GM12875 (cell line): ENCODE measurements around the gene UBXN6.

Source experiments
- H3K4me3 ChIP-seq: one replicate; pipeline ENCODE4 v1.5.1; 2011; ENCODE audit warnings: low read depth, low read length, control low read depth
- TF ChIP-seq, protein P1 (sequence below): IDR thresholded peaks from 2 replicates; pipeline ENCODE4 v1.5.1; 2011; ENCODE audit warnings: low read depth, mild to moderate bottlenecking, control low read depth, inconsistent platforms, low read length, moderate library complexity, borderline replicate concordance; ENCODE audit not compliant: insufficient read depth

Gene UBXN6

DNA sequence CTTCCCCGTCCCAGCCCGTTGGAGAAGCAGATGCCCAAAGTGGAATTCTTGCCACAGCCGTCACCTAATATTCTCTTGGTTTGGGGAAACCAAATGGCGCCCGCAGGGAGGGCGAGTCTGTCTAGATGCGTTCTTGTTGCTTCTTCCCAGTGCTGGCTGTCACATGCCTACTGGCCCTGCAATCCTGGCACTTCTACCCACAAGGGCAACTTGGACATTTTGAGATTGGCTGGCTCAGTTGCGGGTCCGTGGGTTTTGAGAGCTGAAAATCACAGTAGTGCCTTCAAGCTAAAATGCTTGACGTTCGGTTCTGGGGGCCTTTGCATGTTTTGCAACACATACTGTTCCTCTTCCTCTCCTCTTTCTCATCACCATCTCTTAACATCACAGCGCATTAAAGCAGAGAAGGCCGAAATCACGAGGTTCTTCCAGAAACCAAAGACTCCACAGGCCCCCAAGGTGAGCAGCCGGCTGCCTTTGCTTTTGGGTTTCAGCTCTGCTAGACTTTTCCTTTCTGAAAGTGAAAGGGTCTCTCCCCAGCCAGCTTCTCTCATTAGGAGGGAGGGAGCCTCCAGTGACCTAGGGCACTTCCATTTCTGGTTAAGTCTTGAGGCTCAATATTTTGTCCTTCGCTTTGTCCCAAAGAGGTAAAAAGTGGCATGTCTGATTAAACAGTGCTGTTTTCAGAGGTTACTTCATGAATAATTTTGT lies 34.0 kb downstream of the UBXN6 start:
- no peak overlapping the region for H3K4me3 ChIP-seq
- TF ChIP-seq, protein P1, sequence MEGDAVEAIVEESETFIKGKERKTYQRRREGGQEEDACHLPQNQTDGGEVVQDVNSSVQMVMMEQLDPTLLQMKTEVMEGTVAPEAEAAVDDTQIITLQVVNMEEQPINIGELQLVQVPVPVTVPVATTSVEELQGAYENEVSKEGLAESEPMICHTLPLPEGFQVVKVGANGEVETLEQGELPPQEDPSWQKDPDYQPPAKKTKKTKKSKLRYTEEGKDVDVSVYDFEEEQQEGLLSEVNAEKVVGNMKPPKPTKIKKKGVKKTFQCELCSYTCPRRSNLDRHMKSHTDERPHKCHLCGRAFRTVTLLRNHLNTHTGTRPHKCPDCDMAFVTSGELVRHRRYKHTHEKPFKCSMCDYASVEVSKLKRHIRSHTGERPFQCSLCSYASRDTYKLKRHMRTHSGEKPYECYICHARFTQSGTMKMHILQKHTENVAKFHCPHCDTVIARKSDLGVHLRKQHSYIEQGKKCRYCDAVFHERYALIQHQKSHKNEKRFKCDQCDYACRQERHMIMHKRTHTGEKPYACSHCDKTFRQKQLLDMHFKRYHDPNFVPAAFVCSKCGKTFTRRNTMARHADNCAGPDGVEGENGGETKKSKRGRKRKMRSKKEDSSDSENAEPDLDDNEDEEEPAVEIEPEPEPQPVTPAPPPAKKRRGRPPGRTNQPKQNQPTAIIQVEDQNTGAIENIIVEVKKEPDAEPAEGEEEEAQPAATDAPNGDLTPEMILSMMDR = no peak

DNA sequence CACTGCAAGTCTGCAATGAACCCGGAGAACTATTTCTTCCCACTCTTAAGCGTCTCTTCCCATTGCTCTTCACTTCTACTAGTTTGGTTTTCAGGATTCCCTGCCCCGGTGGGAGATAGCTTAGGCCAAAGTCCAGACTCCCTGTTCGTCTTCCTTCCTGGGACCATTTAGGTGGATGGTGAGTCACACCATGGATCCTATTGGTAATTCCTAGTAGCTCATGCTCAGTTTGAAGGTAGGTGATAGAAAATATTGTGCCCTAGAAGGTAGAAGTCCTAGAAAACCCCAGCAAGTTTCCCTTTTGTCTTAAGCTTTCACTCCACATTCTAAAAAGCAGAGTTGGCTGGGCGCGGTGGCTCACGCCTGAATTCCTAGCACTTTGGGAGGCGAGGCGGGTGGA lies 41.3 kb downstream of the UBXN6 start:
- TF ChIP-seq, protein P1 = no peak
- H3K4me3 ChIP-seq = no peak overlapping the region

DNA sequence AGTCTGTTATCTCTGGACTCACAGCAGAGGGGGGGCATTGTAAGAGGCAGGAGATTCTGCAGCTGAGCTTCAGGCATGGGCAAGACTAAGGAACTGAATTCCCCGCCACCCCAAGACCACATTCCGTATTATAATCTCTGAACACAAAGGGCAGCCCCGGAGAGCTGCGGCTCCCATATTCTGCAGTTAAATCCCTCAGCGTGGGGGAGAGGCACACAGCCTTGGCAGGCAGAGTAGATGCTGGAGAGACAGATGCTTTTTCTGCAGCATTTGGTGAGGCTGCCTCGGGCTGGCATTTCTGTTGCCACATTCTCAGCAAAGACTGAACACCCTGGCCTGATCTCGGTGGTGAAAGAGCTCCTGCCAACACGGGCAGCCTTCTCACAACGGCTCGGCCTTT lies 42.2 kb downstream of the UBXN6 start:
- TF ChIP-seq, protein P1 = no peak
- H3K4me3 ChIP-seq = no peak overlapping the region

DNA sequence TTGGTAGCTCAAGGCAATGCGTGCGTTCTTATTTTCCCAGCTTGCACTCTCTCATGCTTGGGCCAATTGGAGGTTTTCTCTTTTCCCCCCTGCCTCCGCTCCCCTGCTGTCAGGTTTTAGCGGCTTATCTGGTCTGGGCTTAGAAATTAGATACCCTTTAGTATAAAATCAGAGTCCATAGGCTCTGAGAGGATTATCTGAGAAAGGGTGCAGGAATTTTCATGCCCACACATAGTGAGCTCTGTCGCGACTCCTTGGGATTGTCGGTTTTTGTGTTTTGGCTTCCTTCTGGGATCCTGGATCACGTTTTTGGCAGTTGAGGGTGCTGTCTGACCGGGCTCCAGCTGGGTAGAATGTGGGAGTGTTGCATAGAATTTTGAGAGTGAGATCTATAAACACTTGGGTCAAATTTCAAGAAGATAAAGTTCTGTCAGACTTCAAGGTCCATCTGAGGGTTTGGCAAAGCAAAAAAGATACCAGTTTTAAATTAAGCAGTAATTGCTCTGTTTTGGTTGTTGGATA lies 42.7 kb downstream of the UBXN6 start:
- TF ChIP-seq, protein P1 = no peak
- no peak overlapping the region for H3K4me3 ChIP-seq

DNA sequence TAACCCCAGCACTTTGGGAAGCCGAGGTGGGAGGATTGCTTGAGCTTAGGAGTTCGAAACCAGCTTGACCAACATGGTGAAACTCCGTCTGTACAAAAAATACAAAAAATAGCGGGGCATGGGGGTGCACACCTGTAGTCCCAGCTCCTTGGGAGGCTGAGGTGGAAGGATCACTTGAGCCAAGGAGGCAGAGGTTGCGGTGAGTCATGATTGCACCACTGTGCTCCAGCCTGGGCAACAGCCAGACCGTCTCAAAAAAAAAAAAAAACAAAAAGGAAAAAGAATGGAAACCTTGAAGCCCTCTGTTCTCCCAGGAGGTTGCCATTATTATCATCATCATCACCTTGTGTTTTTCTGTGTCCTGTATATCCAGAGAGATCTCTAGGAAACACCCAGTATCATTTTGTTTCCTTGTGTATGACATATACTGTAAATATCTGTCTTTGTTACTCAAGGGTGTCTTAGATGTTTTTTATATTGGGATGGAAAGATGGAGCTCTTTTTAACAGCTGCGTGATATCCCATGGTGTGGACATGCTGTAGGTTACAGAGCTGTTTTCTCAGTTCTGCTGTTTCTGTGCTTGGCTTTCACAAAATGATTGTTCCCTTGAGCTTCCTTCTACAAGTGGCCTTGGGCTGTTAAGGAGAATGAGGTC lies 43.3 kb downstream of the UBXN6 start:
- TF ChIP-seq, protein P1 = no peak
- H3K4me3 ChIP-seq = no peak overlapping the region

DNA sequence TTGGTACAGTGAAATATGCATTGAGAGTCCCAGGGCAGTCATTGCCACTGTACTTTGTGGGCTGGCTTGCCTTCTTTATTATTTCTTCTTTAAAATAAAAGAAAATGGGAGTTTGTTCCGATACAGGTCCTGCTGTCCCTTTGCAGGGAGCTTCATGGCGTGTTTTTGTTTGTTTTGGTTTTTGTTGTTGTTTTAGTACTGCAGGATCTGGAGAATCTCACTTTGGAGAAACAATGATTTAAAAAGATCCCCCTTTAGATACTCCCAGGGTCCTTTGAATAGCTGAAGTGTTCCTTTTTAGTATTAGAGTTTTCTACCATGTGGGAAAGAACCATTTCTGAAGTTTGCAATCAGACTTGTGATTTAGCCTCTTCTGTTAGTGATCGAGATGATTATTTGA lies 44.0 kb downstream of the UBXN6 start:
- H3K4me3 ChIP-seq = no peak overlapping the region
- TF ChIP-seq, protein P1 = no peak
